PC-9 (cell line): Measurements from ENCODE around the gene SEPHS2. TPM values are rescaled to one million over a fixed set of nuclear protein-coding genes. Genes with fewer than 3 reads are reported as not detected.

Experiments
- BruUV-seq: library from RNA; stranded (reverse); fragments of 400-500 nt; replicated peaks from 2 replicates; lab custom pipeline; 2021; lab: Mats Ljungman, UMichigan
- CTCF ChIA-PET: fragments of 300-600 bp; sonication (Branson Sonifier 250); formaldehyde crosslinking; loops from one replicate; lab custom pipeline; 2022; ENCODE audit warnings: antibody characterized with exemption; lab: Charles Lee
- POLR2A ChIA-PET: fragments of 300-600 bp; sonication (Branson Sonifier 250); formaldehyde crosslinking; loops from one replicate; lab custom pipeline; 2022; ENCODE audit warnings: antibody characterized with exemption; ENCODE audit not compliant: unreplicated experiment; lab: Charles Lee
- DNase-seq, 2 experiments: peaks; one replicate each; pipeline versions ENCODE4 v3.0.0 to v3.0.0-alpha.2; 2015 to 2022; ENCODE audit warnings: mixed read lengths in 1 of 2
- H2AFZ ChIP-seq: fragments of 200-600 bp; sonication (generic); 2 replicates; pipeline ENCODE4 v1.8.1; 2017; ENCODE audit warnings: antibody characterized with exemption
- H3F3A ChIP-seq: fragments of 200-600 bp; sonication (generic); 2 replicates; pipeline ENCODE4 v1.8.1; 2017; ENCODE audit warnings: antibody characterized with exemption, mild to moderate bottlenecking, low read depth; ENCODE audit not compliant: insufficient read depth
- H3K27ac ChIP-seq: fragments of 200-600 bp; sonication (generic); 2 replicates; pipeline ENCODE4 v1.6.1; 2016; ENCODE audit warnings: mixed run types
- H3K27me3 ChIP-seq: fragments of 200-600 bp; sonication (generic); 2 replicates; pipeline ENCODE4 v1.6.1; 2016; ENCODE audit warnings: low read depth, mixed run types; ENCODE audit not compliant: insufficient read depth
- H3K36me3 ChIP-seq: fragments of 200-600 bp; sonication (generic); 2 replicates; pipeline ENCODE4 v1.6.1; 2016; ENCODE audit warnings: low read depth, mixed run types
- H3K4me1 ChIP-seq: fragments of 200-600 bp; sonication (generic); replicated peaks from 2 replicates; pipeline ENCODE4 v1.6.1; 2016; ENCODE audit warnings: mixed run types; ENCODE audit not compliant: insufficient read depth
- H3K4me2 ChIP-seq: fragments of 200-600 bp; sonication (generic); 2 replicates; pipeline ENCODE4 v1.6.1; 2017; ENCODE audit warnings: mixed run types
- H3K4me3 ChIP-seq: fragments of 200-600 bp; sonication (generic); 2 replicates; pipeline ENCODE4 v1.6.1; 2016; ENCODE audit warnings: mixed run types
- H3K79me2 ChIP-seq: fragments of 200-600 bp; sonication (generic); 2 replicates; pipeline ENCODE4 v1.6.1; 2017; ENCODE audit warnings: low read depth, mixed run types
- H3K9me2 ChIP-seq: fragments of 200-600 bp; sonication (generic); 2 replicates; pipeline ENCODE4 v1.8.1; 2017; ENCODE audit warnings: mild to moderate bottlenecking; ENCODE audit not compliant: insufficient read depth
- H3K9me3 ChIP-seq: fragments of 200-600 bp; sonication (generic); 2 replicates; pipeline ENCODE4 v1.8.1; 2016; ENCODE audit warnings: low read depth; ENCODE audit not compliant: insufficient read depth
- H4K20me1 ChIP-seq: fragments of 200-600 bp; sonication (generic); 2 replicates; pipeline ENCODE4 v1.8.1; 2017; ENCODE audit not compliant: insufficient read depth
- EZH2 ChIP-seq: fragments of 200-600 bp; sonication (generic); IDR thresholded peaks from 2 replicates; pipeline ENCODE4 v1.8.0; 2017; ENCODE audit warnings: antibody characterized with exemption, low read depth
- intact Hi-C: fragments of 100-400 bp; cut with micrococcal nuclease; formaldehyde crosslinking; loops from one replicate; pipeline ENCODE4 v1.10.0; 2022; ENCODE audit not compliant: unreplicated experiment
- total RNA-seq: library from RNA; stranded (reverse); gene quantifications from 2 replicates; pipeline ENCODE4 v1.2.3, GENCODE V29; 2021
- TF ChIP-seq, protein P1 (sequence below): fragments of 200-600 bp; sonication (generic); conservative IDR thresholded peaks from 2 replicates; pipeline ENCODE4 v1.6.1; 2017; ENCODE audit warnings: mixed run types, antibody characterized with exemption, mild to moderate bottlenecking, moderate library complexity

SEPHS2 gene
- total RNA-seq, 1 experiment from 2014 or later: 67.2 TPM

DNA sequence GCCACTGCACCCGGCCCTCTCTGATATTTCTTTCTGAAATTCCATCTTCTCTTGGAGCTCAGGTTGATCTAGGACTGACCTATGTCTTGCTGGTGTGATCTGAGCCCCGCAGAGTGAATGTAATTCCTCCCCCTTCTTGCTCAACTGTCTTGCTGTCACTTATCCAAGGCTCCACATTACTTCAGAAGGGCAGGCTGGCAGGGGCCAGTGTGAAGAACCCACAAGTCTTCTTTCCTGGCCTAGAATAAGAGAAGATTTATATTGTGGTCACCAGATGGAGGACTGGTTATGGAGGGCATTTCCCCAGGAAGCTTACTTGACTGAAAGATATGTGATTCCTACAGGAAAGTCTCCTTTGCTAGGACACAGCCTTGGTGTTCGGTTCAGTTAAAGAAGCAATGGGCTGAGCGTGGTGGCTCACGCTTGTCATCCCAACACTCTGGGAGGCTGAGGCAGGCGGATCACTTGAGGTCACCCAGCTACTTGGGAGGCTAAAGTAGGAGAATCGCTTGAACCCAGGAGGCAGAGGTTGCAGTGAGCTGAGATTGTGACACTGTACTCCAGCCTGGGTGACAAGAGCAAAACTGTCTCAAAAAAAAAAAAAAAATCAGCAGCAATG is 40.3 kb upstream of the SEPHS2 start:
- intact Hi-C loops: no loop called here
- H3K27ac ChIP-seq: no peak overlapping the region
- ChIA-PET POLR2A (interaction anchor here (0.6 kb wide), 1 partner anchor 148 kb away, joined by 7 read pairs; no protein-coding TSS in a partner anchor), CTCF (interaction anchor here (0.6 kb wide), 1 partner anchor 142 kb away, joined by 3 read pairs; no protein-coding TSS in a partner anchor)
- H3K4me1 ChIP-seq: 0 out of 2 replicates have a peak, but pooled peaks cover 5% of the 10 kb centered on the region
- no peak for DNase-seq
- H3K36me3 ChIP-seq: no peaks in the 10 kb centered on the region
- H3K4me2 ChIP-seq: no peak overlapping the region
- H3K79me2 ChIP-seq: no peaks in the 10 kb centered on the region
- BruUV-seq: no TSS peak
- no peak overlapping the region for H2AFZ ChIP-seq
- H3K9me3 ChIP-seq: no peaks in the 10 kb centered on the region
- H3K4me3 ChIP-seq: no peak overlapping the region
- H4K20me1 ChIP-seq: no peaks in the 10 kb centered on the region
- H3K9me2 ChIP-seq: no peaks in the 10 kb centered on the region
- H3F3A ChIP-seq: peaks cover 12% of the 10 kb centered on the region; the same call in 1 of the 2 replicates
- no peak for TF ChIP-seq EZH2
- H3K27me3 ChIP-seq: 0 out of 2 replicates have a peak, but pooled peaks cover 4% of the 10 kb centered on the region

DNA sequence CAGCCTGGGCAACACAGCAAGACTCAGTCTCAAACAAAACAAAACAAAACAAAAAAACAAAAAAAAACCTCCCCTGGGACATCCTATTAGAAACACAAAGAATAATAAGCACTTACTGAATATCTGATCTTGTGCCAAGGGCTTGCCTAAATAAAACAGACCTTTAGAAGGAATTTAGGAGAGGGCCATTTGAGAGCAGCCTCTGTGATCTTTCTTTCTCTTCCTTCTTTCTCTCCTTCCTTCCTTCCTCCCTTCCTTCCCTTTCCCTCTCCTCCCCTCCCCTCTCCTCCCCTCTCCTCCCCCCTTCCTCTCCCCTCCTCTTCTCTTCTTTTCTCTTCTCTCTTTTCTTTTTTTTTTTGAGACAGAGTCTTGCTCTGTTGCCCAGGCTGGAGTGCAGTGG is 39.2 kb upstream of the SEPHS2 start:
- H3K79me2 ChIP-seq: no peaks in the 10 kb centered on the region
- H3F3A ChIP-seq: peaks cover 12% of the 10 kb centered on the region; the same call in 1 of the 2 replicates
- H3K9me2 ChIP-seq: no peaks in the 10 kb centered on the region
- TF ChIP-seq EZH2: no peak
- TF ChIP-seq, protein P1, sequence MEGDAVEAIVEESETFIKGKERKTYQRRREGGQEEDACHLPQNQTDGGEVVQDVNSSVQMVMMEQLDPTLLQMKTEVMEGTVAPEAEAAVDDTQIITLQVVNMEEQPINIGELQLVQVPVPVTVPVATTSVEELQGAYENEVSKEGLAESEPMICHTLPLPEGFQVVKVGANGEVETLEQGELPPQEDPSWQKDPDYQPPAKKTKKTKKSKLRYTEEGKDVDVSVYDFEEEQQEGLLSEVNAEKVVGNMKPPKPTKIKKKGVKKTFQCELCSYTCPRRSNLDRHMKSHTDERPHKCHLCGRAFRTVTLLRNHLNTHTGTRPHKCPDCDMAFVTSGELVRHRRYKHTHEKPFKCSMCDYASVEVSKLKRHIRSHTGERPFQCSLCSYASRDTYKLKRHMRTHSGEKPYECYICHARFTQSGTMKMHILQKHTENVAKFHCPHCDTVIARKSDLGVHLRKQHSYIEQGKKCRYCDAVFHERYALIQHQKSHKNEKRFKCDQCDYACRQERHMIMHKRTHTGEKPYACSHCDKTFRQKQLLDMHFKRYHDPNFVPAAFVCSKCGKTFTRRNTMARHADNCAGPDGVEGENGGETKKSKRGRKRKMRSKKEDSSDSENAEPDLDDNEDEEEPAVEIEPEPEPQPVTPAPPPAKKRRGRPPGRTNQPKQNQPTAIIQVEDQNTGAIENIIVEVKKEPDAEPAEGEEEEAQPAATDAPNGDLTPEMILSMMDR: no peak
- BruUV-seq: no TSS peak
- intact Hi-C loops: no loop called here
- H3K9me3 ChIP-seq: no peaks in the 10 kb centered on the region
- CTCF ChIA-PET: no interaction called here
- no peak overlapping the region for H2AFZ ChIP-seq
- no peak overlapping the region for H3K27ac ChIP-seq
- 0 out of 2 replicates have a peak, but pooled peaks cover 5% of the 10 kb centered on the region for H3K4me1 ChIP-seq
- H3K36me3 ChIP-seq: no peaks in the 10 kb centered on the region
- no peak for DNase-seq
- no peak overlapping the region for H3K4me3 ChIP-seq
- 0 out of 2 replicates have a peak, but pooled peaks cover 4% of the 10 kb centered on the region for H3K27me3 ChIP-seq
- POLR2A ChIA-PET: no interaction called here
- H3K4me2 ChIP-seq: no peak overlapping the region
- H4K20me1 ChIP-seq: no peaks in the 10 kb centered on the region

DNA sequence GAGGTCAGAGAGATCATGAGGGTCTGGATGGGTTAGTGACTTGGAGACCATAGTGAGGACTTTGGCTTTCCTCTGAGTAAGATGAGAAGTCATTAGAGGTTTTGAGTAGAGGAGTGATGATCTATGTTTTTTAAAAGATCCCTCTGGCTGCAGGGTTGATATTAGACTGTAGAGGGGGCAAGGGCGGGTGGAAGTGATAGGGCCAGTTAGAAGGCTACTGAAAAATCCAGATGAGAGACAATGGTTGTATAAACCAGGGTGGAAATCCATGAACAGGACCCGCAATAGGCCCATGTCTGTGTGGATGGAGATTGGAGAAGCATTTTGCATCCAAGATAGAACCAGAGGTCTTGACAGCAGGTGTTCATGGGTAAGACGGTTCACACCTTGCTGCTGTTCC is 36.7 kb upstream of the SEPHS2 start:
- H3K9me2 ChIP-seq: no peaks in the 10 kb centered on the region
- no peak overlapping the region for H3K27ac ChIP-seq
- TF ChIP-seq, protein P1: peak; percentile 55; the same call in 1 of the 2 replicates
- TF ChIP-seq EZH2: no peak
- 0 out of 2 replicates have a peak, but pooled peaks cover 4% of the 10 kb centered on the region for H3K27me3 ChIP-seq
- no peaks in the 10 kb centered on the region for H4K20me1 ChIP-seq
- CTCF ChIA-PET: interaction anchor here (1.8 kb wide), 1 partner anchor 33 kb away, joined by 4 read pairs; no protein-coding TSS in a partner anchor
- no peak overlapping the region for H3K4me2 ChIP-seq
- no peaks in the 10 kb centered on the region for H3K9me3 ChIP-seq
- BruUV-seq: no TSS peak
- H3K4me1 ChIP-seq: no peaks in the 10 kb centered on the region
- intact Hi-C loops: no loop called here
- POLR2A ChIA-PET: no interaction called here
- no peaks in the 10 kb centered on the region for H3K79me2 ChIP-seq
- no peak overlapping the region for H3K4me3 ChIP-seq
- no peaks in the 10 kb centered on the region for H3K36me3 ChIP-seq
- H3F3A ChIP-seq: no peaks in the 10 kb centered on the region
- DNase-seq: no peak
- no peak overlapping the region for H2AFZ ChIP-seq
